Activated CD4-positive, CD25-positive, alpha-beta regulatory T cell treated with anti-CD3 and anti-CD28 coated beads, Interleukin-2, amount 50 U/mL, for 24 hours (primary cell): ENCODE results near the gene MTHFSD.

Experiments
- ATAC-seq, 2 donors: fragments of 150-1000 bp; cut with Tn5 transposase; one replicate each; pipeline ENCODE4 v1.10.0; 2021; ENCODE audit warnings: mild to moderate bottlenecking in 1 of 2, moderate library complexity in 1 of 2

The MTHFSD gene

DNA sequence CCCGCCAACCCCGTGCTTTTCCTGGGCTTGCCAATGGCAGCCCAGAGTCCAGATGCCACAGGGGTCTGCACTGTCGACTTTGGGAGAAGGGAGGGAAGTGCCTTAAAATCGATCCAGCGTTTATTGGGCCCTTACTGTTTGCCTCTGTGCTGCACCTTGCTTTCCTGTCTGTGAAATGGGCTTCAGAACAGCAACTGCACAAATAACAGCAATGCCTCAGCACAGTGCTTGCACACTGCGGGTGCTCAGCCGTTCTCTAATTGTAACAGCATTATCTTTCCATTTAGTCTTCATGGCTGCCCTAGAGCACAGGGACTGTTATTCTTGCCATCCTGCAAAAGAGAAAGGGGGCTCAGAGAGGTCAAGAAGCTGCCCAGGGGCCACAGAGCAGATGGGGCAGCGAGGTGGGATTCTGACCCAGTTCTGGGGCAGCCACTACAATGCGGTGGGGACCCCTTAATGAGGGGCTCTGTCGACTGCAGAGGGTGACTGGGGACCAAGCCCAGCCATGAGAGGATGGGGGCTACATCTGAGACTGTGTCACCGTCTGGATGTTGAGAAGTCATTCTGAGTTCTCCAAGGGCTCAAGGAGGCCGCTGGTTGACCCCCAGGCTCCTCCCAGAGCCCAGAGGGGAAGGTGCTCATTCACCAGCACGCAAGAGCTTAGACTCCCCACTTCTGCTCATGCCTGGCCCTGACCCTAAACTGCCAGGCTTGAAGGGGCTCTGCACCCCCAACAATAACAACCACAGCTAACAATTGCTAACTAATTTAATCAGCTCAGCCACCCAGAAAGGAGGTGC lies 54.1 kb downstream of the MTHFSD start:
- no peak for ATAC-seq

GRCh38 chr16:86499889-86500707 lies 54.9 kb downstream of the MTHFSD start:
- ATAC-seq, result no peak

- ATAC-seq, result no peak
Observed at GRCh38 chr16:86499440-86499786, 55.6 kb downstream of the MTHFSD start.

GRCh38 chr16:86498671-86499439 lies 56.2 kb downstream of the MTHFSD start:
- no peak for ATAC-seq

DNA sequence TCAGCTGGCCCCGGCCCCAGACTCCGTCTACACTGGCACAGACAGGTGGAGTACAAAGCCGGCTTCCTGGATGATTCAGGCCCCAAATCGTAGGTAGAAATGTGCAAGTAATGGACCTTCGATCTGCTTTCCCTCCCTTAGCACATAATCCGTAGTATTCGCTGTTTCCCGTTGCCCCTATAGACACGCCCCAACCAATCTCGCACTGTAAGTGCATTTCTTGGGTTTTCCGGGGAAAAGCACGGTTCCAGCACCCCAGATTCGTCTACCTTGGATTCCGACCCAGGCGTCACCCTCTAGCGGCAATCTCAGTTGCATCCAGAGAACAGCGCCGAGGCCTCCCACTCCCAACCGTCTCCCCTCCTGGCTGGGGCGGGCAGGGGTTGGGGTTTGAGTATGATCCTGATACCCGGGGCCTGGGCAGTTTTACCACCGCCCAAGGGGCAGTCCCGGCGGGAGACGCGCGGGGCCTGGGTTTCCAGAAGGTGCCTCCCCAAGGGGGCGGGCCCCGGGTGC lies 56.8 kb downstream of the MTHFSD start:
- no peak for ATAC-seq

DNA sequence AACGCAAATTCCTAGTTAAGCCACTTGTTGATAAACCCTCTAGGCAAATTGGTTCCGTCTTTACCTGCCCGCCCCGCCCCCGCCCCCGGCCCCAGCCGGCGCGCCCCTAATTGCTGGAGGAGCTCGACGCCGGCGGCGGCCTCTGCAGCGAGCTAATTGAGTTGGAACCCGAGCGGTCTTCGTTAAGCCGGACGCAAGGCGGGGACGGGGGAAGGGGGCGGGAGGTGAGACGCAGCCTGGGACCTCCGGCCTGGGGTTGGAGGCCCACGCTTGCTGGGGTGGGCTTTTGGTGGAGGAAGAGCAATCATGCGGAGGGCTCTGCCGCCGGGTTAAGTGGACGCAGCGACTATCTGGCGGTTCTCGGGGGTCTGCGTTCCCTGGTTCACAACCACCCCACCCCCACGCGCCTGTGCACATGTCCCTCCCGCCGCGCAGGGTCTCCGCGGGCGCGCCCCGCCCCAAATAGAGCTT lies 57.4 kb downstream of the MTHFSD start:
- no peak for ATAC-seq

- no peak for ATAC-seq
Observed at GRCh38 chr16:86496929-86497461, 58.0 kb downstream of the MTHFSD start.

DNA sequence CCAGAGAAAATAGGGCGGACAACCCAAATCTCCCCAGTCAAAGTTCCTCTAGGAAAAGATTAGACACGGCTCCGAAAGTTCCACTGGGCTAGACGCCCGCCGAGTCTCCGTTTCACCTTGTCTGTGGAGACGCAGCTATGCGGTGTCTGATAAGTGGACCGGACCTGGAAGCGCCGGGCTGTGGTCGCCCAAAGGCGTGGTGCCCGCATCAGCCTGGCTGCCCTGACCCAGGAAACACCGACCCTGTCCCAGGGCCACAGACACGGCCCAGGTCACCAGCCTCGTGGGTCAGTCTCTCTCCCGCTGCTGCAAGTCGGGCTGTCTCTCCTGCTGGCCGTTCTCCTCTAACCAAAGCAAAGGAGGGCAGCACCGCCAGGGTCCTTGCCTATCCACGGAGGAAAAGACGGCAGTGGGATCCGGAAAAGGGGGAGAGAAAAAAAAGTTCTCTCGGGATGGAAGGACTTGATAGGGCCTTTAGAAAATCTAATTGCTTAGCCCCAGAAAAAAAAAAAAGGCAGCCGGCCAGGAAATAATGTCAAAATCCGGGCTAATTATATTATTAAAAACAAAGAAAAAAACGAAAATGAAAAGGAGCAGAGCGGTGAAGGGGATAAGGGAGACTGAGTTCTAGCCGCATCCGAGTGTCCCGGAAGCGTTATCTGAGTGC lies 58.6 kb downstream of the MTHFSD start:
- ATAC-seq, result no peak

DNA sequence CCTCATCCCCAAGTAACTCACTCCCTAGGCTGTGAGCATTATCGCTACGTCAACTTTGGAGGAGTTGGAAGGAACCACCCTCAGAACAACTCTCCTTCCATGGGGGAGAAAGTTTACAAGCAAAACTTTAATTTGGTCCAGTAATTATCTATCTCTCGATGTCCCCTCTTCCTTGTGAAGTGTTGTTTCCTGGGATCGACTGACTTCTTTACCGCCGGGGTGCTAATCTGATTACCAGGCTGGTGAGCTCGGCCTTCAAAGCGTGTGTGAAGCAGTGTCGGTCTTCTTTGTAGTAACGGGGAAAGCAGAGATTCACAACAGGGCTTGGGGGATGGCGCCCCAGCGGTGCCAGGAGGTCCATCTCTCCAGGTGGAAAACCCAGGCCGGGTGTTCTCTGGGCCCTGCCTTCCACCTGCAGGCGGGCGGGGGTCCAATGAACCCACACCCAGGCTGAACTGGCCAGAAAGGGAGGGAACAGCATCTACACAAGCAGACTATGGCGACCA lies 59.2 kb downstream of the MTHFSD start:
- no peak for ATAC-seq

GRCh38 chr16:86495357-86495701 lies 59.7 kb downstream of the MTHFSD start:
- no peak for ATAC-seq

GRCh38 chr16:86494565-86495356 lies 60.3 kb downstream of the MTHFSD start:
- no peak for ATAC-seq

DNA sequence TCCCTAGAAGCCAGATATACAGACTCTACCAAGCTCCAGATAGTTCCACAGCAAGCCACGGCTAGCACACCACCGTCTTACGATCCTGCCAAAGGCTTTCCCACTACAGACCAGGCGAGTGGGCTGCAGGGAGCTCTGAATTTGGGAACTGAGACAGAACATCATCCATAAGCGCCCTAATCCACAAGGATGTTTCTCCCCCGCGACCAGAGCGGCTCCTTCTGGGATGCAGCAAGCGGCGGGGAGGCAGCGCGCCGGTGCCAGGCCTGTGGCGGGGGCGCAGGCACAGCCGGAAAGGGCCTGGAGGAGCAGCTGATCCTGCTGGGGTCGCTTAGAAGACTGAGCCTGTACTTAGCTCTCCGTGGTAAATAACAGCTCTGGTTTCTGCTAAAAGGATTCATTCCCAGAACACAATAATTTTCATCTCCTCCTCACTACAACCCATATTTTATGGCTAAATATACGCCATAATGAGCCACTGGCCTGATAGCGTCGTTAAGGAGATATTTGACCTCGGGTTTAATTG lies 60.9 kb downstream of the MTHFSD start:
- ATAC-seq, result no peak

GRCh38 chr16:86492961-86493629 lies 61.9 kb downstream of the MTHFSD start:
- ATAC-seq, result no peak

DNA sequence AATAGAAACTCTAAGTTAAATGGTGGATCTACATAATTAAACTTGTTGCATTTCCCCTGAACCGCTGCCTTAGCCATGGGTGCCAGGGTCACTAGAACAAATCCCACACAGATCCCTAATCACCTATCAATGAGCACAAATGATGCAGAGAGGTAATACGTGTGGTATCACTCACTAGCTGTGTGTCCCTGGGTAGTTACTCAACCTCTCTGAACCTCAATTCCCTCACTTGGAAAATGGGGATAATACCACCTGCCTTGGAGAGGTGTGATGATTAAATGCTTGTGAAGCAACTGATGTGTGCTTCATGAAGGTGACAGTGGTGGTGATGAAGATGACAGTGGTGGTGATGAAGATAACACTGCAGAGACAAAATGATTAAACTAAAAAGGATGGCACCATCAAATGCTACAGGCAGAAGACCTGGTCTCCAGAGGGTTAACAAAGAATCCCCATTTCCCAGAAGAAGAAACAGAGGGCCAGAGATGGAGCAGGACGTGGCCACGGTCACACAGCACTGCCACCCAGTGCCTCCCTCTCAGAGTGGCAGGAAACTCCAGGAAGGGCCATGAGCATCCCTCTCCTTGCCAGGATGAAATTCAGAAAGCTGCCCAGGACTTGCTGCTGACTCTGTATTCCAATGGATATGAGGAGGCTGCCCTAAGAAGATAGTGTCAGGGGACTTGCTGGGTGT lies 62.6 kb downstream of the MTHFSD start:
- ATAC-seq, result no peak

- no peak for ATAC-seq
Observed at GRCh38 chr16:86491640-86492023, 63.4 kb downstream of the MTHFSD start.

GRCh38 chr16:86490859-86491639 lies 64.0 kb downstream of the MTHFSD start:
- no peak for ATAC-seq

DNA sequence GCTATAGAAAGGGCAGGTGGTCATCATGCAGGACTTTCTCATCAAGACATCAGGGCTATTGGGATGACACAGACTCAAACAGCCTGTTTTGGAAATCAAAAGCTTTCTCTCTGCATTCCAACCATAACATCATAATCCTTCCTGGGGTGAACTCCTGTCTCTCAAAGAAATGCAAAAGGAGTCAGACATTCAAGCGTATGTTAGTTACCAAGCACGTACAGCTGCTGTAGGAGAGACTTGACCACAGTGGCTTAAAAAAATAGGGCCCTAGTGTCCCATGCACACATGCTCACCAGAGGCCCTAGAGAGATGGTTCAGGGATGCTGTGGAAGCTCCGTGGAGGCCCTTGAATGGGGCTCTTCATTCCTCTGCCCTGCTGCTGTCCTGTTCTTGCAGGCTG lies 69.3 kb downstream of the MTHFSD start:
- ATAC-seq, result no peak

GRCh38 chr16:86484240-86484639 lies 70.8 kb downstream of the MTHFSD start:
- ATAC-seq, result no peak

DNA sequence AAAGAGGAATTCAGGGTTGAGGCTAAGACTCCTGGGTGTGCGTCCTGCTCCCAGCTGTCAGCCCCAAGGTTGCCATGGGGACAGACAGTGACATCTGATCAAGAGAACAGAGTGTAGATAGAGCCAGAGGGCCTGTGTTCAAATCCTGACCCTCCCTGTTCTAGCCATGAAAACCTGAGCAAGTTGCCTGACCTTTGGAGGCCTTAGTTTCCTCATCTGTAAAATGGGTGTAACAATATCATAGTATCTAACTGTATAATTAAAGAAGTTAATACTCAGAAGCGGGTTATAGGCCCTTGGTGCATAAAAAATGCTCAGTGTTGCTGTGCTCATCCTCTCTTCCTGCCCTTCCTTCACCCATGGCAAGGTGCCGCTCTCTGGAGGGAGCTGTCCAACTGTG lies 73.4 kb downstream of the MTHFSD start:
- no peak for ATAC-seq
